ENCODE data around the gene TPSB2.

The TPSB2 gene

GRCh38 chr16:1181404-1182315 is 48.3 kb downstream of the TPSB2 start:
- no peak for DNase-seq

DNA sequence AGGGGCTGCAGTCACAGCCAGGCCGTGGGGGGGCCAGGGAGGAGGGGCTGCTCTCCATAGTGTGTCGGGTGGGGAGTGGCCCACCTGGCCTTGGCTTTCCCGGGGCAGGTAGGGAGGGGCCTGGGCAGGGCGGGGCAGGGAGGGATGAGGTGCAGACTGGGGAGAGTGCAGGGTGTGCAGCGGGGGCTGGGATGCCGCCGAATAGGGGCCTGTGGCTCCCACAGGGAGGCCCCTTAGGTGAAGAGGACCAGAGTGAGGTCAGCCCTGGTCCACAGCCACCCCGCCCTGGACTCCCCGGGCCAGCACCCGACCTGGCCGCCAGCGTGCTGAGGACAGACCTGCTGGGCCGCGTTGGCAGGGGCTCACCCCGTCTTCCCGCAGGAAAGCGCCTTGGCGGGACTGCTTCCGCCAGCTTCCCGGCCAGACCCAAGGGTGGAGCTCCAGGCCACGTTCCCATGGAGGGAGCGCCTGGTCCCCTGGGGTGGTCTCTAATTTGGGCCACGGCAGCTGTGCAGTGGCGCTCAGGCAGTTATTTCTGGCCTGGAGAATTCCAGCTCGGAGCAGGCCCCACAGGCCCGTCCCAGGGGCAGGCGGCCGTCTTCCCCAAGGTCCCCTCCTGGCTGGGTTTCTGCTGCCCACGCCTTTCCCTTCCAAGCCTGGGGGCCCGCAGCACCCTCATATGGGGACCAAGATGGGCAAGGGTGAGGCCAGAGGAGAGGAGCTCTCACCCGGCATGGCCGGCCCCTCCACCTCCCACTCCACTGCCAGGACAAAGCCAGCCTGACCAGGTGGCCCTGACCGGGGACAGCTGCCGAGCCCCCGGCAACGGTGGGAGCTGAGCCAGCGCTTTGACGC is 49.2 kb downstream of the TPSB2 start:
- no peak for DNase-seq
